Stimulated activated CD8-positive, alpha-beta memory T cell treated with anti-CD3 and anti-CD28 coated beads, Interleukin-12 subunit alpha, Interleukin-12 subunit beta, amount 100 ng/mL, for 4 hours (primary cell): ENCODE data around the gene RBPJL.

Source experiments
- DNase-seq: peaks from one replicate; pipeline ENCODE4 v3.0.0-alpha.2; 2020; ENCODE audit warnings: low read depth

The RBPJL gene

DNA sequence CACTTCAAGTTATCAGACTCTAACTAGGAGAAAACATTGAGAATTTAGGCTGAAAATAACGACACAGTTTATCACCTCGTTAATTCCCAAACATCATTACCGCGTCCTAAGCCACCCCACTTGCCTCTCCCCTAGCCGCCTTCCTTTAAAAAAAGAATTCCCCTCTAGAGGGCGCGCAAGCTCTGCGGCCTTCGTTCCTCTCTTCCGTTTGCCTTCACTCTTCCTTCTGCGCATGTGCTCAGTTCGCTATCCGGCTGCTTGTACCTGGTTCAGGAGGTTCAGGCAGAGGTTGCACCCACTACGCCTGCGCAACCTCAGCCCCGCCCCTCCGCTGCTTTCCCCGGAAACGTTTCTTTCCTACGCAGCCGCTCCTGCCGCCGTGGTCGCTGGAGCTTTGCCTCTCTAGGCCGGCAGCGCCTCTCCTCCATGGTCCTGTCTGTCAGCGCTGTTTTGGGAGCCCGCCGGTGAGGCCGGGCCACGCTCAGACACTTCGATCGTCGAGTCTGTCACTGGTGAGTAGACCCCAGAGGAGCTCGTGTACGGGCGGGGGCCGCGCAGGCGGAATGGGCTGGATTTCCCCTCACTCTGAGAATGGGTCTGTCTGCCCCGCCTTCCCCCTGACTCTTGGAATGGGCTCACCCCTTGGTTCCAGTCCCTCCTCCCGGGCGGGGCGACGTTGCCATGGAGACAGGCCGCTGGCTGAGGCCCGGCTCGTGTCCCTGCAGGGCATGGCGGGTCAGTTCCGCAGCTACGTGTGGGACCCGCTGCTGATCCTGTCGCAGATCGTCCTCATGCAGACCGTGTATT lies 56.4 kb downstream of the RBPJL start, which contains the start of gene SYS1:
TSS of gene SYS1 (plus strand) at position 353 of the 807 bp plus-strand sequence. CDS start at position 729, 376 bp downstream.
- DNase-seq, result peak; percentile 95

DNA sequence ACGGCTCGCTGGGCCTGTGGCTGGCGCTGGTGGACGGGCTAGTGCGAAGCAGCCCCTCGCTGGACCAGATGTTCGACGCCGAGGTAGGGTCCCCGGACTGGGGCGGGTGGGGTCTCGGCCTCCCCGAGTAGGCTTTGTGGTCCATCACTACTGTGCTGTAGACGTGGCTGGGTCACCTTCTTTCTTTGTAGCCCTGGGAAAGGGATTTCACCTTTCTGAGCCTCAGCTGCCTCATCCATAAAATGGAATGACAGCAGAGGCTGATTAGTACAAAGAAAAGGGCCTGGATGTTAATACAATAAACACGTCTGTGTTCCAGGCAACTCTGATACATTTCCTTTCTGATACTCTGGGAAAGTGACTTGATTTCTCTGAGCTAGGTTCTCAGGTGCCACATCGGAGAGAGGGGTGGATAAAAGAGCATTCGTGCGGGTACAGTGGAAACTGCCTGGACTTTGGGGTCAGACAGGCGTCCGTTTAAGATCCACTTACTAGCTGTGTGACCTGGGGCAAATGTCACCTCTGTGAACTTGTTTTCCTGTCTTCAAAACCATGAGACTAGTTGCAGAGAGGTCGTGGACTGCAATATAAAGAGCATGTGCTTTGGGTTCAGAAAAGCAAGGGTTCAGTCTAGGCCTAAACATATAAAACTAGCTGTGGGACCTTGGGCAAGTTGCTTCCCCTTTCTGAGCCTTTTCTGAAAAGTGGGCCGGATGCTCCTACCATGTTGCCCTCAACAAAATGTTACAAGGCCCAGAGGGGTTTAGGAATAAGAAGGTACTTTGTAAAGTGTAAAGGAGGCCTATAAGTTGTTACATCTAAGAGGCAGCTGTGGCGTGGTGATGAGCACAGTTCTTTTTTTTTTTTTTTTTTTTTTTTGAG lies 57.2 kb downstream of the RBPJL start:
- DNase-seq, result no peak

DNA sequence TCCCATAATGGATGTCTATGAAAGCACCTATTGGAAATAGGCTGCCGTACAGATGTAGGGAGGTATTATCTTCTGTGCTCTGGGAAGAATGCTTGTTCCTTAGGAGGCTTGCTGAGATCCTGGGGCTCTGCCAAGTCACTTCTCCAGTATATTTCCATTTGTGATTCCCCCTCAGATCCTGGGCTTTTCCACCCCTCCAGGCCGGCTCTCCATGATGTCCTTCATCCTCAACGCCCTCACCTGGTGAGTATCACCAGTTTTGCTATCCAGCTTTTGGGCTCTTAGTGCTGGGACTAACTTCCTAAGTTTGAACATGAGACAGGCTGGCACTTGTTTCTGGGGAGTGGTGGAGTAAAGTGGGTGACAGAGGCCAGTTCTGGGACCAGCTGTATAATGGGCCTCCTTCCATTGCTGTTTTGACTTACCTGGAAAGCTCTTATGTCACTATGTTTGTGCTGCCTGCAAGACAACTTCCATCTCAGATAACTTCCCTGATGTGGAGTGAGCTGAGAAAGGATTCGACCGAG lies 58.9 kb downstream of the RBPJL start:
- no peak for DNase-seq

DNA sequence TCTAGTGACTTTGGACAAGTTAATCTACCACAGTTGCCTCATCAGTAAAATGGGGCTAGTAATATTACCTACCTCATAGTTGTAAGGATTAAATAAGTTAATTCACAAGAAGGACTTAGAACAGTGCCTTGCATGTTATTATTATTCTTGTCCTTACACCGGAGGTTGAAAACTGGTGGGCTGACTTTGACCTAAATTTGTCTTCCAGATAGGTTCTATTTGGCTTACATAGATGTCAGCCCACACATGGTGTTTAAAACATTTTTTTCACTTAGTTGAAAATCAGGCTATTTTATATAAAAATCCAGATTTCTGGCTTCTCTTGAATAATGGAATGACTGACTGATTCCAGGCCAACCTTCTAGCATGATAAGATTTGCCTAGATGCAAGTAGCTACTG lies 59.6 kb downstream of the RBPJL start:
- no peak for DNase-seq

DNA sequence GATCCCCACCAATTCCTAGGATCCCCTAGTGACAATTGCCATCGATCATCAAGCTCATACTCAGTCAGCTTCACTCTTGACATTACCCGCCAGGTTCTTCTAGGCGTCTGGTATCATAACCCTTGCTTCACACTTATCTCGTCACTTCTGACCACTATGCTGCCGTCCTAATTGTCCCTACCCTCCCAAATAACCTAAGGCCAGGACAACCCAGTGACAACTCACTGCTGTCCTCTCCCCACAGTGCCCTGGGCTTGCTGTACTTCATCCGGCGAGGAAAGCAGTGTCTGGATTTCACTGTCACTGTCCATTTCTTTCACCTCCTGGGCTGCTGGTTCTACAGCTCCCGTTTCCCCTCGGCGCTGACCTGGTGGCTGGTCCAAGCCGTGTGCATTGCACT lies 60.0 kb downstream of the RBPJL start:
- DNase-seq, result no peak

DNA sequence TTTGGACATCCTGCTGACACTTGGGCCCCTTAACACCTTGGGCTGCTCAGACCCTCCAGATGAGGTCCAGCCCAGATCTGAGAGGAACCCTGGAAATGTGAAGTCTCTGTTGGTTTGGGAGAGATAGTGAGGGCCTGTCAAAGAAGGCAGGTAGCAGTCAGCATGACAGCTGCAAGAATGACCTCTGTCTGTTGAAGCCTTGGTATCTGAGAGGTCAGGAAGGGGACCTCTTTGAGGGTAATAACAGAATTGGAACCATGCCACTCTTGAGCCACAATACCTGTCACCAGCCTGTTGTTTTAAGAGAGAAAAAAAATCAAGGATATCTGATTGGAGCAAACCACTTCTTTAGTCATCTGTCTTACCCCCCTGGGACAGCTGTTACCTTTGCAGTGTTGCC lies 60.5 kb downstream of the RBPJL start:
- DNase-seq, result no peak
